NCI-H446 treated with DMSO at 0.1 percent for 48 hours (cell line): Measurements from ENCODE around the gene SLC25A48.
"Not testable (repeated sequence)": the region's sequence is repeated elsewhere in the genome, so short reads cannot be mapped to it uniquely, and the experiment has no call there.

Source experiments
- DNase-seq: peaks from one replicate; lab custom pipeline; 2025; lab: John Stamatoyannopoulos, UW

SLC25A48 gene

GRCh38 chr5:135857630-135858311, 23.3 kb downstream of the SLC25A48 start:
- DNase-seq: no peak

- DNase-seq: not testable (repeated sequence)
Measured at GRCh38 chr5:135859186-135859585, 24.7 kb downstream of the SLC25A48 start.

- DNase-seq: no peak
Measured at GRCh38 chr5:135859641-135860040, 25.2 kb downstream of the SLC25A48 start.

GRCh38 chr5:135861641-135862040, 27.2 kb downstream of the SLC25A48 start:
- no peak for DNase-seq

- DNase-seq: no peak
Measured at GRCh38 chr5:135862086-135862485, 27.6 kb downstream of the SLC25A48 start.

- DNase-seq: no peak
Measured at GRCh38 chr5:135862744-135863143, 28.3 kb downstream of the SLC25A48 start.

GRCh38 chr5:135864503-135865435, 30.3 kb downstream of the SLC25A48 start:
- DNase-seq: no peak

- no peak for DNase-seq
Measured at GRCh38 chr5:135866016-135866415, 31.6 kb downstream of the SLC25A48 start.

- no peak for DNase-seq
Measured at GRCh38 chr5:135867599-135867998, 33.1 kb downstream of the SLC25A48 start.

- no peak for DNase-seq
Measured at GRCh38 chr5:135868681-135869080, 34.2 kb downstream of the SLC25A48 start.

GRCh38 chr5:135869276-135869675, 34.8 kb downstream of the SLC25A48 start:
- DNase-seq: no peak

- no peak for DNase-seq
Measured at GRCh38 chr5:135869935-135870334, 35.5 kb downstream of the SLC25A48 start.

- DNase-seq: no peak
Measured at GRCh38 chr5:135871268-135871915, 36.9 kb downstream of the SLC25A48 start.

- DNase-seq: no peak
Measured at GRCh38 chr5:135873831-135874230, 39.4 kb downstream of the SLC25A48 start.

- no peak for DNase-seq
Measured at GRCh38 chr5:135874461-135874860, 40.0 kb downstream of the SLC25A48 start.

- no peak for DNase-seq
Measured at GRCh38 chr5:135875567-135875966, 41.1 kb downstream of the SLC25A48 start.

- no peak for DNase-seq
Measured at GRCh38 chr5:135876146-135876545, 41.7 kb downstream of the SLC25A48 start.

- no peak for DNase-seq
Measured at GRCh38 chr5:135877570-135878155, 43.2 kb downstream of the SLC25A48 start.

GRCh38 chr5:135878156-135878620, 43.7 kb downstream of the SLC25A48 start:
- no peak for DNase-seq

GRCh38 chr5:135879591-135879990, 45.1 kb downstream of the SLC25A48 start:
- DNase-seq: no peak

GRCh38 chr5:135880278-135880677, 45.8 kb downstream of the SLC25A48 start:
- DNase-seq: no peak

- no peak for DNase-seq
Measured at GRCh38 chr5:135880801-135881200, 46.3 kb downstream of the SLC25A48 start.
